NCI-H128 (cell line): ENCODE measurements around the gene SMG6.
"Not testable (repeated sequence)": the region's sequence is repeated elsewhere in the genome, so short reads cannot be mapped to it uniquely, and the experiment has no call there.

Source experiments
- DNase-seq: peaks from one replicate; lab custom pipeline; 2025; ENCODE audit not compliant: unreplicated experiment; lab: John Stamatoyannopoulos, UW

The SMG6 gene

DNA sequence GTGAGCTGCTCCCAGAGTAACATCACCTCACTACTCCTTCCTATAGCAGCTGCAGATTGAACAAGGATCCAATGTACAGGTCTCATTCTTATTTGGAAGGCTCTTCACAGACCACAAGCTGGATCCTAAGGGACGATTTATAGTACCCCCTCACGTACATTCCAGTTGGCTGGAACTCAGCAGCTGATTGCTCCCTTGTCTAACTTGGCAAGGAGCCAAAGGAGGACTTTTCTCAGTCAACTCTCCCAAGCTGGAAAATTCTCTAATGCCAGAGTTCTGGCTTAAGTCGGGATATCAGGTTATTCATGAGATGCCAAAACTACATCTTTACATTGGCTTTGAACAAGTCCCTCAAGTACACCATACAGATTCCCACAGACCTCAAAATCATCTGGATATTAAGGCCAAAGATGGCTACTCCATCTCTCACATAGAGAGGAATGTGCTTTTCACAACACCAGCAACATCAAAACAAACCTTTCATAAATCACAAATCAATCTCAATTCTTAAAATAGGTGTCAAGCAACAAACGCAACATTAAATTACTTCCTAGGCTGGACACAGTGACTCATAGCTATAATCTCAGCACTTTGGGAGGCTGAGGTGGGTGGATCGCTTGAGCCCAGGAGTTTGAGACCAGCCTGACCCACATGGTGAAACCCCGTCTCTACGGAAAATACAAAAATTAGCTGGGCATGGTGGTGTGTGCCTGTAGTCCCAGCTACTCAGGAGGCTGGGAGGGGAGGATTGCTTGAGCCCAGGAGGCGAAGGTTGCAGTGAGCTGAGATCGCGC lies 39.3 kb downstream of the SMG6 start:
- DNase-seq = no peak

DNA sequence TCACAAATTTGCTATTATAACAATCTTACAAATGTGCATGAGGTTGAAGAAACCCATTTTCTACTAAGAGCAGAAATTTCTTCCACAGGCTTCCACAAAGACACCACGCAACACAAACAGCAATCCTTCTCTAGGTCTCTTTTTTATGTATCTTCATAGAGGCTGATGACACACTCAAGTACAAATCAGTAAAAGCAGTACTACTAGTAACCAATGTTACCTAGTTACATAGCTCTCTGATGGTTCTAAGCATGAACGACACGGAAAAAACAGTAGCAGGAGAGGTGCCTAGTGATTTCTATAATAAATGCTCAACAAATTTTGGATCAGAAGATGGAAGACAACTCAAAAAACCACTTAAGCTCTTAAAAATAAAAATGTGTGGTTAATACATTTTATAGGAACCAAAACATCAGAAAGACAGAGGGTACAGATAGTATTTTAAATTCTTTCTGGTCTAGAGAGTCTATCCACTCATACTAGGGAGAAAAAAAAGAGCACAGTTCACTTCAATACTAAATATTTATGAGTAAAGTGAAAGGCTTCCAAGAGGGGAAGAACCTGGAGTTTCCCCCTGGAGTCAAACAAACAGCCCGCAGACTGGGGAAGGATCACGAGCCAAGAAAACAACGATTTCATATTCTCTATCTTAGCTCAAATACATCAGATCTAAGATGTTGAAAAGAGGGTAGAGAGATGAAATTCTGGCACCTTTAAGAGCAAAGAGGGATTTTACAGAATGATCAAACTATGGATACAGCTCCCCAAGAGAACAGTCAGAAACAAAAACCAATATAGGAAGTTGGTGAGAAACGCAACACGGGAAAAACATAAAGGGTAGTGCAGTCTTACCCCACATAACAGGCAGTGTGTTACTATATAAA lies 40.2 kb downstream of the SMG6 start:
- no peak for DNase-seq

DNA sequence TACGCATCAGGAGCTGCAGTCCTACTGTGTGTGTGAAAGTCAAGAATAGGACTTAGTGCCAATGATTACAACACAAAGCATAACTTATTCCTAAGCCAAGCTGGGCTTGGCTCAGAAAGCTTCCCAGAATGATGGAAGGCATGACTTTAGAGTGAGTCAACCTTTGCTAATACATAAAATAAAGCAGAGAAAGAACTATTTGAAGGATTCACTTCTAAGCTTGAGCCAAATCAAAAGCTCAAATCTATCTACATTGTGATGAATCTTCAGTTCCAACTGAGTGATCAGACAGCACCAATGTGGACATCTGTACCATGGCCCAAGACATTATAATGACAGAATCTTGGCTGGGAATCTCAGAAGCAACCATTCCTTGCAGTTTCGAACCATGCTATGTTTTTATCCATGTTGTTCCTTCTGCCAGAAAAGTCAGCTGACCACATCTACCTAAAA lies 41.4 kb downstream of the SMG6 start:
- DNase-seq = no peak

DNA sequence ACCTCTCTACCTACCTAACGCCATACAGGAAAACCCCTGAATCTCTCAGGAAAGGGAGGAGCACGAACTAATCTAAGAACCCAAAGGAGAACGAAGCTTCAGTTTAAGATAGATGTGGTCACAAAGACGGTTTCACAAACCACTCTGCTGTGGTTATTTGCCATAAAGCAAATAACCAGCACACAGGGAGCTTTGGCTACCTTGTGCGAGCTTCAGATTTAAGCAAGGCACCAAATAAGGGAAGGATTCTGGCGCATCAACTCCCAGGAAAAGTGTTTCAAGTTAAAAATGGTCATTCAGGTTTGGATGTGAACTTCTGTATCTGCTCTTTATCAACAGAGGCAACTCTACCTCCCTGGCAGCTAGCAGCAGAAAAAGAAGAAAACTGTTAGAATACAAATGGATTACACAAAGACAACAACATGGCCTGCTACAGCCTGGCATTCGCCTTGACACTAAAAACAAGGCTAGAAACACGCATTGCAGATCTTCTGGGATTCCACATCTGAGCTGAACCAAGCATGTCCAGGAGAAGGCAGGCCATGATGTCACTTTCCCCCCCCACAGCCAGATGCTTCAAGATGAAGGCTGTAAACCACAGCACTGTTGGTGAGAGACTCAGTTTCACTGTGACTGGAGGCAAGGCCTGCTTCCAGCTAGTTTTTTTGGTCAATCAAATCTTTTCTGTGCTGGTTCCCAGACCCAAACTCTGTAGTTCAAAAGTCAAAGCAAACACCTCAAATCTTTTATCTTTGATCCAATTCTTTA lies 43.6 kb downstream of the SMG6 start:
- DNase-seq = no peak

DNA sequence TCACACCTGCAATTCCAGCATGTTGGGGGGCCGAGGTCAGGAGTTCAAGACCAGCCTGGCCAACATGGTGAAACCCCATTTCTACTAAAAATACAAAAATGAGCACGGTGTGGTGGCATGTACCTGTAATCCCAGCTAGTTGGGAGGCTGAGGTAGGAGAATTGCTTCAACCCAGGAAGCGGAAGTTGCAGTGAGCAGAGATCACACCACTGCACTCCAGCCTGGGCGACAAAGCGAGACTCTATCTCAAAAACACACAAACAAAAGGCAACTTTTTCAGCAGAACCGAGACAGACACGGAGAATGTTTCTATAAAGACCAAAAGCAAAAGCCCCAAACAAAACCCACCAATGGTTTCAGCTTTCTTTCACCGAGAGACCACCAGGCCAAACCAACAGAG lies 44.8 kb downstream of the SMG6 start:
- DNase-seq = not testable (repeated sequence)

DNA sequence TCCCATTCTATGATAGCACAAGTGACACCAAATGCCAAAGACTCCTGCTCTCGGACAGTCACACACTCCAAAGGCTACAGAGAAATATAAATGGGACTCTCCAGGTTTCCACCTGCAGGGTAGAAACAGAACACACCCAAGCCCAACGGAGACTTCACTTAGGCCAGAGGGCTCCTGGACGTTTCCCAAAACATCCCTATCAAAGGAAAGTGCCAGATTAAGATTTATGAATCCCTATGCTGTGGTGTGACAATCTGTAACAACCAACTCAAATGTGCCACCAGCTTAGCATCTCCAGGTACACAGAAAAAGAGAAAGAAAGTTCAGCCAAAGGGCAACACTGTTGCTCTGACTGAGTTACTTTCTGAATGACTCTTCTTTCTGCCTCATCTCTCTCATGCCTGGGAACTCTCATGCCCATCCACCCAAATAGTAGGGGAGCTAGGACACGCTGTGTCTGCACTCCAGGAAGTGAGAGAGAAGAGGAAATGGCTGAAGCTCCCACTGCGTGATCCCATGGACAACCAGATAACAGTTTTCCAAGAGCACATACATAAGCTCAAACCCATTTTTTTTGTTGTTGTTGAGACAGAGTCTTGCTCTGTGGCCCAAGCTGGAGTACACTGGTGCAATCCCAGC lies 49.7 kb downstream of the SMG6 start:
- DNase-seq = no peak

DNA sequence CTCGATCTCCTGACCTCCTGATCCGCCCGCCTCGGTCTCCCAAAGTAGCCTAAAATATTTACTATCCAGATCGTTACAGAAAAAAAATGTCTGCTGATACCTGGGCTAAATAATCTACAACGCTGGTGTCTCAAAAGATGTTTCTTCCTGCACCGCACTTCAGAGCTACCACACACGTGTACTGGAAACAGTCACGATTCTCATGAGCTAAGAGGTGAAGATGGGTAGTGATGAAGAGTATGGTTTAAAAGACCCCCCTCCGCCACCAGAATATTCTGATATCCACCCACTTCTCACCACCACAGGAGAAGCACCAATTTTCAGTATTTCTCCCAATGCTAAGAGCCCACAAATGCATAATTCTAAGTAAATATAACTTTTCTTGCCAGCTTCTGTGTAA lies 50.2 kb downstream of the SMG6 start:
- DNase-seq = no peak

DNA sequence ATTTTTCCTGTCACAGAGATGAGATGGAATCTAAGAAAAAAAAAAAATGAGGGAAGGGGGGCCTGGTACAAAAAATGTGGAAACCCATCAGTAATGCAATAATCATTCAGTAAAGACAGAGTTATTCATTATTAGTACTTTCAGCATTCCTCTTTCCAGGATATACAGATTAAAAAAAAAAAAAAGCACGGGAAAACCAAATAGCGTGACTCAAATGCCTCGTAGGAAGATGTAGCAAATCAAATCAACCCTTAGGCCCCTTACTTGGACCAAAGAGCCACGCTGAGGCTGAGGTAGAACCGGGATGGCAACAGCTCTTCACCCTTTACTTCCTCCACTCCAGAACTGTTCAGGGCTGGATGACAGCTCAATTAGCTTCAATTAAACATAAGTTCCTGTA lies 52.5 kb downstream of the SMG6 start:
- DNase-seq = no peak

DNA sequence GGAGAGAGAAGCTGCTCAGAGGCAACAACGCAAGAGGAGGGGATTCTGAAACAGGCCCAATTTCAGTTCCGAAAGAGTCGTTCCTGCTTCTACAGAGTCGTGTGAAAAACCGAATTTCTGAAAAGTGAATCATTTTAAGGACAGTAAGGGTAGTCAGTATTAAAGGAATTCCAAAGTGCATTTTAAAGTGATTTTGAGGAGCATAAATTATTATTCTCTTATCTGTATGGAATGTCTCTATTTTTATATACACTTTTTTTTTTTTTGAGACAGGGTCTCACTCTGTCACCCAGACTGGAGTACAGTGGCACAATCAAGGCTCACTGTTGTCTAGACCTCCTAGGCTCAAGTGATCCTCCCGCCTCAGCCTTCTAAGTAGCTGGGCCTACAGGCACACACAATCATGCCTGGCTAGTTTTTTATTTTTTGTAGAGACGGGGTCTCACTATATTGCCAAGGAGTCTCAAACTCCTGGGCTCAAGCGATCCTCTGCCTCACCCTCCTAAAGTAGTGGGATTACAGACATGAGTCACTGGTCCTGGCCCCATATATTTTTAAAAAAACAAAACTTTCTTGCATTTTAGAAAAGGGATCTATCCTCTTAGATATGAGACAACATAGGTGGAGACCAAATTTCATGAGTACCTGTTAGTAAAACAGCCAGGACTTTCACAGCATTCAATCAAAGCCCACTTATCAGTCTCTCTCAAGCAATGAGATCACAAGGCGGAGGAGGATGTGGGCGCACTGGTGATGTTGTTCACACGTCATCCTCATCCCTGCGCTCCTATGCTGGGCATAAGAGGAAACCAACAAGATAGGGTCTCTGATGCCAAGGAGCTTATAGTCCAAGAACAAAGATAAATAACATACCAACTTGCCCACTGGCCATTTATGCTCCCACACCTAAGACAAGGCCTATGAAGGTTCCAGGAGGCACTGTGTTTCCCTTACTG lies 53.2 kb downstream of the SMG6 start:
- DNase-seq = no peak

DNA sequence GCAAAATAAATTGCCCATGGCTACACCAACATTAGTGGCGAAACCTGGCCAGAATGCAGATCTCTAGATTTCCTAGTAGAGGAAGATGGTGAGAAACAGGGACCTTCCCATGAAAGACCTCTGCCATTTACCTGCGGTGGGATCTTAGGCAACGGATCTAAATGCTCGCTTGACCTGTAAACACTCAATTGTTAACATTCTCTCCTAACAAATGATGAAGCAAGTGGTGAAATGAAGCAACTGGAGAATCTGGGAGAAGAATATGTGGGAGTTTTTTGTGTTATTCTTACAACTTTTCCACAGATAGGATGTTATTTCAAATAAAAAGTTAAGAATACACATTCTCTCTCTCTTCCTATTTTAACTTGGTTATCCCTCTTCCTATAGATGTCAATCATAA lies 56.6 kb downstream of the SMG6 start:
- no peak for DNase-seq

DNA sequence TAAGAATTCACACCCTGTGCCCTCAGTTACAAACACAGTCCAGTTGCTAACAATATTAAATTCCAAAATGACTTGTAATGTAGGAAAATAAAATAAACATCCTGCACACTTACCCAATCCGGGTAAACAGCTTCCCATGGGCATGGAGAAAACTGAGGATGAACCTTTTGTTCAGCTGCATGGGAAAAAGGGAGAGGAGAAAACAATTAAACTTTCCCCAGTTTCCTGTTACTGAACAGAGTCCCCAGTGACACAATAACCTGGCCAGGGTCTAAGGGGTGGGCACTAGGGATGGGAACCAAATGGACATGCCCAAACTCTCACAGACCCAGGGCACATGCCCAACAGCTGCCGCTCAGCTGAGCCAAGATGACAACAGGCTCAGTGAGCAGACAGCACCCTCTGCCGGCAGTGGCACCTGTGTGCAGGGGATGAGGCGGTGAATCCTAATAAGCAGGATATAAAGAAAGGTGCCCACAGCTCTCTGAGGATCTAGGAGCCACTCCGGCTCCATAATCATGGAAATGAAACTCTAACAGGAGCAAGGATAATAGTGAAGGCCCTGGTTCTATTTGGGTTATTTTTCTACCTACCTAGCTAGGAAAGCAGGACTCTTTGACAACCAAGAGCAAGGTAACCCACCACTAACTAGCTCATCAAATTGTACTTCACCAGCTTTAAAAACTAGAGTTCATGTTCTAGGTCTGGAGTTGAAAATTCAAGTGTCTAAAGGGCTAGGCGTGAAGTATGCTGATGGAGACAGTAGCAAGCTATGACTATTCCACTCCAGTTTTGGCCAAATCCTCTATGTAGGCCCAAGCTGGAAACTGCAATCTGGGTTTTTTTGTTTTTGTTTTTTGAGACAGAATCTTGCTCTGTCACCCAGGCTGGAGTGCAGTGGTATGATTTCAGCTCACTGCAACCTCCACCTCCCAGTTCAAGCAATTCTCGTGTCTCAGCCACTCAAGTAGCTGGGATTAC lies 58.8 kb downstream of the SMG6 start:
- DNase-seq = no peak

DNA sequence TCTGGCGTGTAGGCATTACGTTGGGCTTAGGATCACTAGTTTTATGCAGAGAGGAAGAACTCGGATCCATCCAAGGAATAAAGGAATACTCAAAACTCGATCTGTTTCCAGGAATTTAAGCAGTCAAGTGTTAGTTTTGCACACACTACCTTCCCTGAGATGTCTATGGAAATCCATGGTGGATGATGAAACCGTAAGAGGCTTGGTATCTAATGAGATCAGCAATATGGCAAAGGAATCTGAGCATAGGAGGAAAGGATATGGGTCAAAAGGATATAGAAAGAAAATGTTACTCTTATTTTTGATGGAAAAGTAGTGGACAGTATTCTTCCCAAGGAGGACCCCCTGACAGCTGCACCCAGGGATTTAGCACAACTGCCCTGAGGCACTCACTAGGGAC lies 59.6 kb downstream of the SMG6 start:
- DNase-seq = no peak

DNA sequence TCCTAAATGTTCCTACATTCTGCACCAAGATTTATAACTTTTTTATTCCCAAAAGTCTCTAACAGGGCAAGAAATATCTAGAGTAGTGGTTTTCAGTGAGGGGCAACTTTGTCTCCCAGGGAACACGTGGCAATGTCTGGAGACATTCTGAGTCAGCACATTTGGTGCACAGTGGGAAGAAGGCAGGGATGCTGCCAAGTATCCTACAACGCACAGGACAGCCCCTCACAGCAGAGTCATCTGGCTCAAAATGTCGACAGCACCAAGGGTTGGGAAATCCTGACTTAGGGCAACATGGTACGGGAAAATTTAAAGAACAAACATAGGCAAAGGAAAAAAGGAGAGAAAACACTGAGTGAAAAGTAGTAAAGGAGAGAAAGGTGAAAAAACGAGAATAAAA lies 61.8 kb downstream of the SMG6 start:
- DNase-seq = no peak

DNA sequence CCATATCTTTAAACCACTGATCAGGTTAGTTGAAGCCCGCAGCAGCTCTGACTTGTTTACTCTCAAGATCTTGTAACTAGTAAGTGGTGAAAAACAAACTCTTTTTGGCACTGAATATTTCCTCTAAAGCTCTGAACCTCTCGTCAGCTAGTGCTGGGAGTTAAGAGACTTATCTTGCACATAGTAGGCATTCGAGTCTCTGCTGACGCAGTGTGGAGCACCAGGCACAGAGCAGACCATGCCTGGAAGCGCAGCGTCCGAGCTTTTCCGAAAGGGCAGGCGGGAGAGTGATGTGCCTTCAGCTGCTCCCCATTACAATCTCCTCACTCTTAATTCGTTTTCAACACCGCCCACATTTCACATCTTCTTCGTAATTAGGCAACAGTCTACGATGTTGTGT lies 63.0 kb downstream of the SMG6 start:
- no peak for DNase-seq

DNA sequence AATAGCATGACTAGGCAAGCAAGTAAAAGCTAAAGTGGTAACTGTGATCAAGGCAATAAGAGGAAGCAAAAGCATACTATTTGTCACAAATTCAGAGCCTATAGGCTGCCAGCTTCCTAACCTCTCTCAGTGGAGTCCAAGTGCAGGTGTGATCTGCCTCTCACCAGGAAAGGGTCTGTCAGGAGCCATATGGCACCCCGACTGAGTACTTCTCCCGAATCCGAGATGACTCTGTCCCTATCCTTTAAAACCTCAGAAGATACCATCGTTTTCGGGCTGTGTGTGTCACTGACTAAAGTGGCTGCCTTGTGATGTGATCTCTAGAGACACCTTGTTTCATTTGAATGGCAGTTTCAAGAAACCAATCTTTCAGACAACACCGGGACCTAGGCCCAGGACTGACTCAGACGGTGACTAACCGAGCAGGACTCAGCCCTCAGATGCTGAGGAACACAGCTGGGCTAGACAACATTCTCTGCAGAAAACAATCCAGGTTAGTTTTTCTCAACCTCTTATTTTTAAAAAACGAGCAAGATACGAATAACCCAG lies 63.6 kb downstream of the SMG6 start:
- no peak for DNase-seq

DNA sequence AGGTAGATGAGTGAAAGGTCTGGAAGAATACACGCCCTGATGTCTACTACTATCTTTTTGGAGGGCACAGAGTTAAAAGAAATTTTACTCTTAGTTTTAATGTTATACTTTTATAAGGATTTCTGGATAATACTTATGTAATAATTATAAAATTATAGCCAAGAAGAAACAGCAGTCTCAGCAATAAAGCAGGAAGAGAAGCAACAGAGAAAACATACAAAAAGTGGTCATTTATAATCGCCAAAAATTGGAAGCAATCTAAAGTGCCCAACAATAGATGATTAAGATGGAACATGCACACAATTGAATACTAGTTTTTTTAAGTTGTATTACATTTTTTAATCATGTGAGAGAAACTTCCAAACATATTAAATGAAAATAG lies 64.4 kb downstream of the SMG6 start:
- no peak for DNase-seq

DNA sequence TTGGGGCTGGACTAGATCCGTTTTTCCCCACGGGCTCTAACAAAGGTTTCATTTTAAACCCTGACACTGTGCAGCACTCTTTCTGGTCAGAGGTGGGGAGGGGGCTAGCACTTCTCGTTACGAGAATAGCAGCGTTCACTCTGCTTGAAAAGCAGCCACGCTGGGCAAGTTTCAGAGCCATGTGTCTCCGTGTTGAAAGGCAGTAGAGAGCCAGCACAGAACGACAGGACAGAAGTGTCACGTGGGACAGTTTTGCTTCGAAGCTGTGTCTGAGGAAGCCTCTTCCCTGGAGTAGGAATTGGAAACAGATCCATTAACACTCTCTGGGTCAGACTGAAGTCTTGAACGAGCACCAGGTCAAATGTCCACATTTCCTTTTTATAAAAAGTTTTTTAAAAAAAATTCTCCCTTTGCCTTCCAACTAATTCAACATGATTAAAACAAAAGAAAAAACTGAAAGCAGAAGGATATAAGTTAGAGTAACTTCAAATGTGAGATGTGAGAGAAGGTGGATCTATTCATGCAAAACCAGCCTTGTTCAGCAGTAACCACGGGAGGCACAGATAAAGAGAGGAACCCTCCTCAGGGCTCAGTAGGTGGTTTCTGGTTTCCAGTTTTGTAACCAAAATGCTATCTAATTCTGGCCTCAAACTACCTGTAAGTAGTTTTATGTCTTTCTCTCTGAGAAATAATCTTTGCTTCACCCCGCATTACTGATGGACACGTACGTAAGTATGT lies 65.0 kb downstream of the SMG6 start:
- DNase-seq = no peak

DNA sequence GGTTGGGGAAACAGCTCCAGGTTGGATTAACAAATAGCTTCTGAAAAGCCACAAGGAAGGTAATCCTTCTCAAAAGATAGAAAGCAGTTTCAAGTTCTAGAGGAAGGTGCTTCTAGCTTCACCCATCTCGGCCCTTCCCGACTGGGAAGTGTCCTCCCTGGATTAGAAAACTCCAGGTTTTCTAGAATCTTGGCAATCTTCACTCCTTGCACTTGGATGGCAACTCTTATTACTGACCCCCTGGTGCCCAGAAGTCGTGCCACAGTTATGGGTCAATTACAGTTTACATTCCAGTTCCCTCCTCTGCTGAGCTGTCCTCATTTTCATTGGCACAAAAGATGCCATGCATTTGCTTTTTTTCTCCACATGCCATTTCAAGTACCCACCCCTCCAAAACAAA lies 65.6 kb downstream of the SMG6 start:
- no peak for DNase-seq
